Thoracic aorta (tissue), 2 donors: ENCODE measurements around the gene ADRM1. TPM values are rescaled to one million over a fixed set of nuclear protein-coding genes. Genes with fewer than 3 reads are reported as not detected.

Source experiments
- ATAC-seq: fragments of 150-250 bp; one replicate; pipeline ENCODE4 v1.8.0; 2017; ENCODE audit warnings: low read depth; ENCODE audit not compliant: insufficient number of reproducible peaks, low FRiP score
- DNase-seq: peaks from one replicate; pipeline ENCODE4 v3.0.0-alpha.2; 2020; ENCODE audit warnings: low spot score
- H3K27ac ChIP-seq, 2 donors: fragments of 200-600 bp; sonication (generic); 1 replicate in 1 of 2; 2 replicates in 1 of 2; pipeline ENCODE4 v1.5.1; 2016; ENCODE audit warnings: mild to moderate bottlenecking in 2 of 2, moderate library complexity in 2 of 2
- H3K27me3 ChIP-seq: fragments of 200-600 bp; sonication (generic); replicated peaks from 2 replicates; pipeline ENCODE4 v1.6.0; 2016; ENCODE audit warnings: mild to moderate bottlenecking; ENCODE audit not compliant: insufficient read depth
- H3K36me3 ChIP-seq: fragments of 200-600 bp; sonication (generic); one replicate; pipeline ENCODE4 v1.5.1; 2016
- H3K4me1 ChIP-seq, 2 donors: fragments of 200-600 bp; sonication (generic); 1 replicate in 1 of 2; 2 replicates in 1 of 2; pipeline versions ENCODE4 v1.5.1 to v1.6.0; 2016; ENCODE audit warnings: low read depth in 2 of 2, mild to moderate bottlenecking in 1 of 2; ENCODE audit not compliant: control insufficient read depth in 1 of 2
- H3K4me3 ChIP-seq: fragments of 200-600 bp; sonication (generic); 2 replicates; pipeline ENCODE4 v1.5.1; 2016; ENCODE audit warnings: mild to moderate bottlenecking
- H3K9me3 ChIP-seq: fragments of 200-600 bp; sonication (generic); 2 replicates; pipeline ENCODE4 v1.5.1; 2016
- CTCF ChIP-seq: fragments of 200-600 bp; sonication (generic); IDR thresholded peaks from one replicate; pipeline ENCODE4 v1.5.1; 2019; ENCODE audit warnings: antibody characterized with exemption
- total RNA-seq, 2 donors: library from RNA; depleted of rRNA; stranded (reverse); fragments of >200 nt; gene quantifications; one replicate each; pipeline versions ENCODE4 v1.1.0 to v1.2.3, GENCODE V29; 2016

Gene ADRM1
- total RNA-seq, 2 donors from 2014 or later: 98.8 to 113 TPM

GRCh38 chr20:62296724-62297448 is 5.9 kb upstream of the ADRM1 start:
- Histone ChIP-seq H3K9me3 (no peaks in the 10 kb centered on the region), H3K27me3 (no peaks in the 10 kb centered on the region), H3K4me1 (no peaks in the 10 kb centered on the region), H3K27ac (no peak overlapping the region), H3K4me3 (no peak overlapping the region), H3K36me3 (peaks cover 27% of the 10 kb centered on the region)
- TF ChIP-seq CTCF: no peak
- ATAC-seq (no peak), DNase-seq (no peak)

GRCh38 chr20:62297449-62298227 is 5.2 kb upstream of the ADRM1 start:
- H3K4me1 ChIP-seq: no peaks in the 10 kb centered on the region
- no peak overlapping the region for H3K4me3 ChIP-seq
- peaks cover 24% of the 10 kb centered on the region for H3K36me3 ChIP-seq

GRCh38 chr20:62298577-62299249 is 4.1 kb upstream of the ADRM1 start:
- Histone ChIP-seq H3K4me1 (peaks cover 2 to 3% of the 10 kb centered on the region in 2 donors), H3K36me3 (peaks cover 18% of the 10 kb centered on the region), H3K27me3 (no peaks in the 10 kb centered on the region), H3K4me3 (no peak overlapping the region), H3K9me3 (no peaks in the 10 kb centered on the region), H3K27ac (no peak overlapping the region)
- no peak for ATAC-seq
- no peak for TF ChIP-seq CTCF
- no peak for DNase-seq

More at GRCh38 chr20:62297449-62298227, 5.2 kb upstream of the ADRM1 start:
- ATAC-seq: no peak
- no peak for TF ChIP-seq CTCF
- no peaks in the 10 kb centered on the region for H3K9me3 ChIP-seq
- no peak overlapping the region for H3K27ac ChIP-seq
- DNase-seq: no peak
- no peaks in the 10 kb centered on the region for H3K27me3 ChIP-seq

GRCh38 chr20:62299666-62300236 is 3.0 kb upstream of the ADRM1 start:
- H3K4me3 ChIP-seq: no peak overlapping the region
- no peak for ATAC-seq
- peaks cover 18% of the 10 kb centered on the region for H3K36me3 ChIP-seq
- peaks cover 12 to 13% of the 10 kb centered on the region in 2 donors for H3K4me1 ChIP-seq
- no peak overlapping the region for H3K27ac ChIP-seq
- no peak for TF ChIP-seq CTCF
- no peak for DNase-seq
- no peaks in the 10 kb centered on the region for H3K9me3 ChIP-seq
- H3K27me3 ChIP-seq: no peaks in the 10 kb centered on the region

GRCh38 chr20:62300319-62300718 is 2.5 kb upstream of the ADRM1 start:
- H3K9me3 ChIP-seq: no peaks in the 10 kb centered on the region
- H3K36me3 ChIP-seq: peaks cover 15% of the 10 kb centered on the region
- no peak overlapping the region for H3K4me3 ChIP-seq
- no peak for TF ChIP-seq CTCF
- H3K4me1 ChIP-seq: peaks cover 13 to 19% of the 10 kb centered on the region in 2 donors
- ATAC-seq: no peak
- no peak overlapping the region for H3K27ac ChIP-seq
- no peak for DNase-seq
- H3K27me3 ChIP-seq: no peaks in the 10 kb centered on the region
